HUES6 (cell line): ENCODE results near the gene VWA1.
"Not testable (repeated sequence)": the region's sequence is repeated elsewhere in the genome, so short reads cannot be mapped to it uniquely, and the experiment has no call there.

Experiments
- H3K27ac ChIP-seq: 2 replicates; pipeline ENCODE4 v1.7.0; 2013; ENCODE audit warnings: low read depth, mild to moderate bottlenecking, low read length, inconsistent platforms
- H3K27me3 ChIP-seq: 2 replicates; pipeline ENCODE4 v1.6.1; 2013; ENCODE audit warnings: low read length; ENCODE audit not compliant: control insufficient read depth, insufficient read depth
- H3K36me3 ChIP-seq: 2 replicates; pipeline ENCODE4 v1.6.1; 2013; ENCODE audit warnings: low read length; ENCODE audit not compliant: control insufficient read depth, insufficient read depth
- H3K4me1 ChIP-seq: 2 replicates; pipeline ENCODE4 v1.6.1; 2013; ENCODE audit warnings: low read length; ENCODE audit not compliant: control insufficient read depth, insufficient read depth
- H3K4me3 ChIP-seq: 2 replicates; pipeline ENCODE4 v1.5.1; 2013; ENCODE audit warnings: low read depth, low read length
- H3K9ac ChIP-seq: one replicate; pipeline ENCODE4 v1.6.1; 2013; ENCODE audit warnings: mild to moderate bottlenecking, low read length
- H3K9me3 ChIP-seq: 2 replicates; pipeline ENCODE4 v1.6.1; 2013; ENCODE audit warnings: low read depth, low read length; ENCODE audit not compliant: control insufficient read depth, insufficient read depth

VWA1 gene

DNA sequence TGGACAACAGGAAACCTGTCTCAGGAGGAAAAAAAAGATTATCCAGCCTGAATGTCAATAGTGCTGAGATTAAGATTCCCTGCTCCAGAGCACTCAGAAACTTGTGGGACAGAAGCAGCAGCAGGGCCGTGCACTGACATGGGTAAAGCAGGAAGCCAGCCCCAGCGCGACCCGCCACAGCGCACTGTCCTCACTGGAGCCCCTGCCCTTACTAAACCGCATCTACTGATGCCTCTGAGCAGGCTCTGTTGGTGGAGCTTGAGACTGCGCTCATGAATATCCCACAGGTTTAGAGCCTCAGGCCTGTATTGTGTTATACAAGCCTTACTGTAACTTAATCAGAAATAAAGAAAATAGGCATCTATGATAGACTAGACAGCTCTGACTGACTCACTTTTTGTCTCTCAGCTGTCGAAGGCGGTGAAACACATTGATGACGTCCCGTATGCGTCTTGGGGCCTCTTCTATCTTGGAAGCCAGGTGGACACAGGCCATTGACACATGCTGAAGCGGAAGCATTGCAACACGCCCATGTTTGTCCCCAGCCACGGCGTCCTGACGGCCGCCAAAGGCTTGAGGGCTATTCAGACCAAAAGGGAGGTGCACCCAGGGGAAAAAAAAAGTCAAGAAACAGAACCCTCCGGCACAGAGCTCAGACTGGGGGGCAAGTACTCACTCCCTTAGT is 37.5 kb upstream of the VWA1 start:
- Histone ChIP-seq H3K27ac (peak overlapping the region; percentile 92; the same call in 1 of the 2 replicates), H3K9me3 (no peaks in the 10 kb centered on the region), H3K4me3 (peak overlapping the region; percentile 99), H3K9ac (peak overlapping the region; percentile 100), H3K4me1 (peaks cover 12% of the 10 kb centered on the region), H3K36me3 (peaks cover 79% of the 10 kb centered on the region), H3K27me3 (no peaks in the 10 kb centered on the region)

DNA sequence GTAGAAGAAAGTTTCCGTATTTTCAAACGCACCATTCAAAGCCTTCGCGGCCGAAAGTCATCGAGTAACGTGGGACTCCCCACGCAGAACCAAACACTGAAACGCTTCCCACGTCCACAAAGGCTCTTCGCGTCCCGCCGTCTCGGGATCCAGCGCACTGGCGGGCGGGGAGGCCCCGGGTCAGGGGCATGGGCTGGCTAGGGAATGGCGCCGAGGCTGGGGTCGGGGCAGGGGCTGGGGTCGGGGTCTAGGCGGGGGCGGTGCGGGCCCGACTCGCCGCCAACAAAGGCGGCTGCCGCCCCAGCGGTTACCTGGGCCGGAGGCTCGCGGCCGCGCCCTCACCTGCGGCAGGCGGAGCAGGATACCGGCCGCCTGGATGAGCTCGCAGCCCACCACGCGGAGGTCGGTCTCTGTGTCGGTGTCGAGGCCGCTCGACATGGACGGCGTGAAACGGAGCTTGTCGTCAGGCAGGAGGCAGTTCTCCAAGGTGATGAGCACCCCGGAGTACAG is 36.8 kb upstream of the VWA1 start:
- peaks cover 78% of the 10 kb centered on the region for H3K36me3 ChIP-seq
- H3K27me3 ChIP-seq = no peaks in the 10 kb centered on the region
- H3K9ac ChIP-seq = peak overlapping the region; percentile 100
- peak overlapping the region; percentile 92 for H3K27ac ChIP-seq
- H3K9me3 ChIP-seq = no peaks in the 10 kb centered on the region
- peak overlapping the region; percentile 99 for H3K4me3 ChIP-seq
- H3K4me1 ChIP-seq = peaks cover 12% of the 10 kb centered on the region

DNA sequence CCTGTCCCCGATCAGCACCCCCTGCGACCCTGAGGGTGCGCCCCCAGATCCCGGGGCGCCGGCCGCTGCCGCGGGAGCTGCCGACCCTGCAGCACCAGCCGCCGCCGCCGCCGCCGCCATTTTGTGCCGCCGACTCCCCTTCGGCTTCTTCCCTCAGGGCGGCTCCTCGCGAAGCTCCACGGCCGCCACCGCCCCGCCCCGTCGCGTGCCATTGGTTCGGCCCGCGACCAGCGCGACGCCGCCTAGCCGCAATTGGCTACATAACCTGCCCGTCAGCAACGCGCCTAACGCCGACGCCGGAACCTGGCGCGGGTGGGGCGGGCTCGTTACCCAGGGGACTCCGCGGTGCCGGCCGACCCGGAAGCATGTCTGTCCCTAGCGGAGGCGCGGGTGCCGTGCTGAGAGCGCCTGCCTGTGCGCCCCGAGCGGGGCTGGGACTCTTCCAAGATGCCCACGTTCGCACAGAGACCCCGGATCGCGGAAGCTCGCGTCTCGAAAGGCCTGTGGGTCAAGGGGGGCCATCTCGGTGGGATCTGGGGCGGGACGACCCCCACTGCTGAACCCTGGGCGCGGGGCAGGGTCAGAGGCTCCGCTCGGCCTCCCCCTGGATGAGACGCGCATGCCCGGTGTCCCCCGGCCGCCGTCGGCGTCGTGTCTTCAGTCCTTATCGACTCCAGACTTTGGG is 36.2 kb upstream of the VWA1 start, which contains the start of gene CCNL2:
TSS of gene CCNL2 (minus strand) at position 149 of the 685 bp plus-strand sequence. CDS start at position 120, 29 bp downstream.
- Histone ChIP-seq H3K9me3 (no peaks in the 10 kb centered on the region), H3K27me3 (no peaks in the 10 kb centered on the region), H3K4me3 (peak within 1 kb of the TSS; percentile 99), H3K9ac (peak within 1 kb of the TSS; percentile 100), H3K36me3 (peaks cover 76% of the 10 kb centered on the region), H3K4me1 (peaks cover 12% of the 10 kb centered on the region), H3K27ac (peak within 1 kb of the TSS; percentile 92)

DNA sequence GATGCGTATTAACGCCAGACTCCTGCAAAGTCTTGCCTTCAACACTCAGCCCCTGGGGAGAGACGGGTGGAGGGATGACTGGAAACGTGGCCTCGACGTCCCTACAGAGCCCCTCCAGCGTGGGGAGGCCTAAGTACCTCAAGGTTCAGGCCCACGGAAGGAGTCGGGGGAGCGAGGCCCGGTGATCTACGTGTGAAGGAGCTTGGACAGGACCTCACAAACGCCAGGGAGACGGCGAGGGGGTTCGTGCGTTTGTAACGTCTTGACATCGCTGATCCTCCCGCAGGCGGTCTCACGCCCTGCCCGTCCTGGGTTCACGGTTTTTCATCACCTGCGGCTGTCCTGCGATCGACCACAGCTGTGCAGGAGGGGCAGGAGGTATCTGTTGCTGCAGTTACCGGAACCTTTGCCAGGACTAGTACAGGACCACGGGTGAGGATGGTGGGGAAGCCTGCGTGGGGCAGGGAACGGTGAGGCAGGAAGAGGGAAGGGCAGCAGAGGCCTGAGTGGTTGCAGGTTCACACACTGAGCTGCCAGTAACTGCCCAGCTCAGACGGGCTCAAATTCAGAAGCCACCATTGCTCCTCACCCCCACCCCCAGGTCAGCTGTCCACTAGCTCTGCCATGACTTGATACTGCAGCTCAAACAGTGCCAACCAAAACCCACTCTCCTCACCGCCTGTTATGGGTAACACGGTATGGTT is 35.5 kb upstream of the VWA1 start:
- Histone ChIP-seq H3K36me3 (peaks cover 77% of the 10 kb centered on the region), H3K4me1 (peaks cover 12% of the 10 kb centered on the region)

DNA sequence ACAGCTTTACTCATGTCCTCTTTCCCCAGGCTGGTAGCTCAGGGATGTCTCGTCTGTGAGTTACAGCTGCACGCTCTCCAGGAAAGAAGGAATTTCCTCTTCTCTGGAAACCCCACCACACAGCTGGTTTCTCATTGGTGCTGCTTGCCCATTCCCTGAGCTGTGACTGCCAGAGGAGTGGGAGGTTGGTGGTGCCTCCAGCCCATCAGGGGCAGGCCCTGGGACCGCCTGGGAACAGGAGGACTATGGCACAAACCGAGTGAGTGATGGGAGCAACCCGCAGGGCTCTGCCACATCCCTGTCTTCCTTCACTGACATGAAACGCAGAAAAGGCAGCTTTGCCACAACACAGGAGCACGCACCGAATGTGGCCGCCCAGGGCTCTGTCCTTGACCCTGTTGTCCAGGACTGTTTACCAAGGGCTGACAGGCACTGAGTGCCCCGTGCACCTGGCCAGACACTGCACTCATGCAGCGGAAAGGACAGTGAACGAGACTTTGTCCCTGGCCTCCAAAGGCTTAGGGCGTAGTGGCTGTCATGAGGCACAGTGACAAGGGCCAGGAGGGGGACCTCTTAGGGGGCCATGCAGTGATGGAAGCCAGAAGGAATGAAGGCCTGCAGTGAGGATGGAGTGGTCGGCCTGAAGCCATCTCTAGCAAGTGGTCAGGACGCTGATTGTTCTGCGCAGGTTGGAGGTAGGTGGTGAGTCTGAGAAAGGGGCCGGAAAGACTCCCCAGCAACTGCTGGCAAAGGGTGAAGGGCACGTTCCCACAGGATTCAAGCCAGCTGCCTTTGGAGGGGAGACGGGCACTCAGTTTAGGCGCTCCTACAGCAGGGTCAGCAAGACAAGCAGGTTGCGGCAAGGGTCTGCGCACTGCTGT is 34.7 kb upstream of the VWA1 start:
- H3K9me3 ChIP-seq = no peaks in the 10 kb centered on the region
- H3K4me1 ChIP-seq = peaks cover 12% of the 10 kb centered on the region
- H3K4me3 ChIP-seq = peak overlapping the region; percentile 99
- no peaks in the 10 kb centered on the region for H3K27me3 ChIP-seq
- H3K9ac ChIP-seq = peak overlapping the region; percentile 97
- H3K27ac ChIP-seq = no peak overlapping the region
- H3K36me3 ChIP-seq = peaks cover 77% of the 10 kb centered on the region

More for the DNA sequence above, 35.5 kb upstream of the VWA1 start:
- H3K27me3 ChIP-seq = no peaks in the 10 kb centered on the region
- peak overlapping the region; percentile 99 for H3K4me3 ChIP-seq
- peak overlapping the region; percentile 97 for H3K9ac ChIP-seq
- H3K9me3 ChIP-seq = no peaks in the 10 kb centered on the region
- peak overlapping the region; percentile 92 for H3K27ac ChIP-seq

DNA sequence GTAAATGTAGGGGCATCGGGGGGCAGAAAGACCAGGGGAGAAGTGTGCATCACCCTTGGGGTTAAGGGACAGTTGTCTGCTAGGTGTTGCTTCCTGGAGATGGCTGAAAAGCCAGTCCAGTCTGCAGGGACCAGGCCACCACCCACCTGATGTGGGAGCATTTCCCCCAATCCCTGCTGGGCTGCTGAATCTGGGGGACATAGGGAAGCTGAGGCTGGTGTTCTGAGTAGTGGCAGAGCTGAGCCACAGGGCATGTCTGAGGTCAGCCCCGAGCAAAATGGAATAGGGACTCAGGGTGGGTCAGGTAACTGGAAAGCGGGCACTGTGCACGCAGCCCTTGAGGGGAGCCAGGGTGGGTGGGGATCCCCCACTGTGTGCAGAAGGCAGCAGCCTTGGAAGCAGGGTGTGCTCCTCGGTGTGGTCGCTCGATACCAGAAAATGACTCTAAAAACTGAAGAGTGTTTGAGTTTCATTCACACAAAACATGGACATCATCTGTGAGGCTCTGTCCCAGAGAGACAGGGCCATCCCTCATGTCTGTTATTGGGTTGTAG is 34.0 kb upstream of the VWA1 start:
- H3K9me3 ChIP-seq = no peaks in the 10 kb centered on the region
- no peak overlapping the region for H3K9ac ChIP-seq
- no peaks in the 10 kb centered on the region for H3K27me3 ChIP-seq
- H3K36me3 ChIP-seq = peaks cover 80% of the 10 kb centered on the region
- no peak overlapping the region for H3K27ac ChIP-seq
- no peak overlapping the region for H3K4me3 ChIP-seq
- H3K4me1 ChIP-seq = peaks cover 18% of the 10 kb centered on the region

DNA sequence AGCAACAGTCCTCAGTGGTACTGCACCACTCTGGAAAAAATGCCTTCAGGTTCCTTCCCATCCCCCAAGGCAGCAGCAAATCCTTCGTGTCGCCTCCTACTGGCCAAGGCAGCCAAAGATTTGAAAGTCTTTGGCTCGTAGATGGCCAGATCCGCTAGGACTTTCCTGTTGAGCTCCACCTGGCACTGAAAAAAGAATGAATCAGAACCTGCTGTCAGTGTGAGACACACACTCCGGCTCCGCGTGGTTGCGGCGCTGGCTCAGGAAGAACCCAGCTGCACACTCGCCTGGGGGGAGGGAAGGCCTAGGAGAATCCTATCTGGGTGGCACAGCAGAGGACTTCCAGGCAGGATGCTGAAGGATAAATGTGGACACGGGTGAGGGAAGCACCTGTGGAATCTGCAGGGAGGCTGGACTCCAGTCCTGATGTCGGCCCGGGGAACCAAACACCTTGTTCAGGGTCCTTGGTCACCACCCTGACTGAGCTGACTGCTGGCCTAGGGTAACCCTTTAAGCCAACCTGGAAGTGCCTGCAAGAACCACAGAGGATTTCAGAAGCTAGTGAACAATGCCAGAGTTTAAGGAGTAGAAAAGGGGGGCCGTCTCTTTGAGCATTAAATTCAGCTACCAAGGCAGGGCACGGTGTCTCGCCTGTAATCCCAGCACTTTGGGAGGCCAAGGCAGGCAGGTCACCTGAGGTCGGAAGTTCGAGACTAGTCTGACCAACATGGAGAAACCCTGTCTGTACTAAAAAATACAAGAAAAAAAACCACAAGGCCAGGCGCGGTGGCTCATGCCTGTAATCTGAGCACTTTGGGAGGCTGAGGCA is 33.2 kb upstream of the VWA1 start:
- H3K9ac ChIP-seq = no peak overlapping the region
- H3K9me3 ChIP-seq = no peaks in the 10 kb centered on the region
- H3K27ac ChIP-seq = no peak overlapping the region
- H3K4me1 ChIP-seq = peaks cover 18% of the 10 kb centered on the region
- H3K36me3 ChIP-seq = peaks cover 75% of the 10 kb centered on the region
- no peak overlapping the region for H3K4me3 ChIP-seq
- H3K27me3 ChIP-seq = no peaks in the 10 kb centered on the region

DNA sequence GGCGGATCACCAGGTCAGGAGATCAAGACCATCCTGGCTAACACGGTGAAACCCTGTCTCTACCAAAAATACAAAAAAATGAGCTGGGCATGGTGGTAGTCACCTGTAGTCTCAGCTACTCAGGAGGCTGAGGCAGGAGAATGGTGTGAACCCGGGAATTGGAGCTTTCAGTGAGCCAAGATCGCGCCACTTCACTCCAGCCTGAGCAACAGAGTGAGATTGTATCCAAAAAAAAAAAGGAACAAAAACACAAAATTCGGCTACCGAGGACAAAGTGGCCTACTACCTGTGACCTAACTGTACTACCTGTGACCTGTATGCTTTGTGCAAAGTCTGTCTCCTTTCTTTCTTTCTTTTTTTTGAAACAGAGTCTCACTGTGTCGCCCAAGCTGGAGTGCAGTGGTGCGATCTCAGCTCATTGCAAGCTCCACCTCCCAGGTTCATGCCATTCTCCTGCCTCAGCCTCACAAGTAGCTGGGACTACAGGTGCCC is 32.5 kb upstream of the VWA1 start:
- Histone ChIP-seq H3K36me3 (peaks cover 72% of the 10 kb centered on the region), H3K4me1 (peaks cover 15% of the 10 kb centered on the region)
- not testable (repeated sequence) for H3K27ac ChIP-seq, H3K9me3 ChIP-seq, H3K27me3 ChIP-seq, H3K4me3 ChIP-seq, H3K9ac ChIP-seq

DNA sequence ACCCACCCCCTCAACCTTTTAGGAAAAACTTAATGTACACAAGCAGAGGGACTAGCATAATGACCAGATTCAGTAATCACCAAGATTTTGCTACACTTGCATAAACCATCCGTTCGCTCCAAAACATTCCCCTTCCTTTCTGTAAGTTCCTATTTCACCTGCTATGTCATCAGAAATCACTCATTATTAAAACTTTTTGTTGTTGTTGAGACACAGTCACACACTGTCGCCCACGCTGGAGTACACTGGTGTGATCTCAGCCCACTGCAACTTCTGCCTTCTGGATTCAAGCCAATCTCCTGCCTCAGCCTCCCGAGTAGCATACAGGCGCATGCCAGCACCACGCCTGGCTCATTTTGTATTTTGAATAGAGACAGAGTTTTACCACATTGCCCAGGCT is 31.8 kb upstream of the VWA1 start:
- Histone ChIP-seq H3K27me3 (no peaks in the 10 kb centered on the region), H3K4me1 (peaks cover 15% of the 10 kb centered on the region)

More for the DNA sequence above, 31.8 kb upstream of the VWA1 start:
- Histone ChIP-seq H3K27ac (no peak overlapping the region), H3K9ac (no peak overlapping the region), H3K36me3 (peaks cover 73% of the 10 kb centered on the region), H3K9me3 (no peaks in the 10 kb centered on the region), H3K4me3 (no peak overlapping the region)
